NOMO-1 (cell line): ENCODE data around the gene DUS1L.

Experiments used
- DNase-seq, 2 experiments: peaks; one replicate each; lab custom pipeline; 2025; ENCODE audit not compliant: unreplicated experiment in 2 of 2; lab: John Stamatoyannopoulos, UW

Gene DUS1L

GRCh38 chr17:82058230-82058854, 7.3 kb downstream of the DUS1L start:
- no peak for DNase-seq

- no peak for DNase-seq
These were observed 8.6 kb downstream of the DUS1L start for GRCh38 chr17:82056729-82057621.

- no peak for DNase-seq
These were observed 9.5 kb downstream of the DUS1L start for GRCh38 chr17:82055965-82056728.

GRCh38 chr17:82055023-82055964, 10.3 kb downstream of the DUS1L start:
- DNase-seq, result no peak

GRCh38 chr17:82054351-82055022, 11.1 kb downstream of the DUS1L start:
- no peak for DNase-seq

GRCh38 chr17:82053556-82054263, 11.9 kb downstream of the DUS1L start:
- DNase-seq, result no peak

- DNase-seq, result no peak
These were observed 12.5 kb downstream of the DUS1L start for GRCh38 chr17:82053130-82053529.

GRCh38 chr17:82052638-82053059, 13.0 kb downstream of the DUS1L start:
- no peak for DNase-seq

- DNase-seq, result peak; percentile 21 to 65
These were observed 13.6 kb downstream of the DUS1L start, which contains the start of the genes GPS1 and RFNG for GRCh38 chr17:82051776-82052637. GPS1 (plus strand) TSS chr17:82051898; CDS start chr17:82051932, 34 bp downstream. RFNG (minus strand) TSS chr17:82051811; CDS start chr17:82051766, 45 bp downstream.

GRCh38 chr17:82050761-82051641, 14.6 kb downstream of the DUS1L start:
- DNase-seq, result no peak

- DNase-seq, result no peak
These were observed 15.3 kb downstream of the DUS1L start for GRCh38 chr17:82050152-82050760.

GRCh38 chr17:82049521-82049971, 16.1 kb downstream of the DUS1L start:
- DNase-seq, result no peak

- no peak for DNase-seq
These were observed 16.5 kb downstream of the DUS1L start for GRCh38 chr17:82049106-82049505.

- DNase-seq, result no peak
These were observed 17.0 kb downstream of the DUS1L start for GRCh38 chr17:82048571-82048971.

- no peak for DNase-seq
These were observed 17.6 kb downstream of the DUS1L start for GRCh38 chr17:82047914-82048570.

GRCh38 chr17:82047379-82047778, 18.2 kb downstream of the DUS1L start:
- no peak for DNase-seq
